ENCODE results near the gene DOCK4.

DNA sequence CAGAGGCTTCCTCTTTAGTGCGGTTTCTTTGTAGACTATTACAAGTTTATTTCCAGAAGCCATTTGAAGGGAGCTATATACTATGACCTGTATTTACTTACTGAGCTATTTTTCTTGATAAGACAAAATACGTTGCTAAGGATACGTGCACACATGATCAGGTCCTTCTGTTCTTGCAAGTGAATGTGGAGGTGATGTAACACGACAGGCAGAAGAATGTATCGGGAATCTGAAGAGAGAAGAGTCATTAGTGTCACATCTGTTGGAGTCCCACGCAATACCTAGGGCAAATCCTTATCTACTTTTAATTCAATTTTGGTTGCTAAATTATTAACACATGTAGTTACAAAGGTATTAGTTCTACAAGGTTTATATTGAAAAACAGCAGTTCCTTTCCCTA is 359.3 kb downstream of the DOCK4 start:
- TF ChIP-seq POLR2A (IDR thresholded peaks at IDR 0.05) (no peak), CTCF (IDR thresholded peaks at IDR 0.05) (no peak)

Measured in thyroid gland (tissue), 4 donors.